Mesothelial cell of epicardium (in vitro differentiated cells): ENCODE measurements around the gene NRF1. TPM values are rescaled to one million over a fixed set of nuclear protein-coding genes. Genes with fewer than 3 reads are reported as not detected.

ENCODE experiments used
- DNase-seq, 2 experiments: peaks; one replicate each; pipeline ENCODE4 v3.0.0; 2021; ENCODE audit warnings: low spot score in 2 of 2; ENCODE audit not compliant: unreplicated experiment in 2 of 2
- H3K27ac Mint-ChIP-seq: 2 replicates; pipeline ENCODE4 v1.8.0; 2021; ENCODE audit warnings: mixed read lengths
- H3K27me3 Mint-ChIP-seq: 2 replicates; pipeline ENCODE4 v1.8.0; 2021; ENCODE audit warnings: low read depth, mixed read lengths
- H3K36me3 Mint-ChIP-seq: 2 replicates; pipeline ENCODE4 v1.8.0; 2021; ENCODE audit warnings: mixed read lengths
- H3K4me1 Mint-ChIP-seq: 2 replicates; pipeline ENCODE4 v1.8.0; 2021; ENCODE audit warnings: mixed read lengths
- H3K4me3 Mint-ChIP-seq: 2 replicates; pipeline ENCODE4 v1.8.0; 2021; ENCODE audit warnings: mild to moderate bottlenecking, moderate library complexity, mixed read lengths
- H3K9me3 Mint-ChIP-seq: 2 replicates; pipeline ENCODE4 v1.8.0; 2021; ENCODE audit warnings: mixed read lengths
- total RNA-seq: library from RNA; stranded (reverse); gene quantifications from 3 replicates; pipeline ENCODE4 v1.2.1, GENCODE V29; 2021
- TF ChIP-seq, protein P1 (sequence below): fragments of 200-600 bp; sonication (generic); IDR thresholded peaks from one replicate; pipeline ENCODE4 v1.5.0; 2021; ENCODE audit warnings: antibody characterized with exemption; ENCODE audit not compliant: unreplicated experiment

The NRF1 gene
- total RNA-seq, 1 donor from 2014 or later, result 26.3 TPM

DNA sequence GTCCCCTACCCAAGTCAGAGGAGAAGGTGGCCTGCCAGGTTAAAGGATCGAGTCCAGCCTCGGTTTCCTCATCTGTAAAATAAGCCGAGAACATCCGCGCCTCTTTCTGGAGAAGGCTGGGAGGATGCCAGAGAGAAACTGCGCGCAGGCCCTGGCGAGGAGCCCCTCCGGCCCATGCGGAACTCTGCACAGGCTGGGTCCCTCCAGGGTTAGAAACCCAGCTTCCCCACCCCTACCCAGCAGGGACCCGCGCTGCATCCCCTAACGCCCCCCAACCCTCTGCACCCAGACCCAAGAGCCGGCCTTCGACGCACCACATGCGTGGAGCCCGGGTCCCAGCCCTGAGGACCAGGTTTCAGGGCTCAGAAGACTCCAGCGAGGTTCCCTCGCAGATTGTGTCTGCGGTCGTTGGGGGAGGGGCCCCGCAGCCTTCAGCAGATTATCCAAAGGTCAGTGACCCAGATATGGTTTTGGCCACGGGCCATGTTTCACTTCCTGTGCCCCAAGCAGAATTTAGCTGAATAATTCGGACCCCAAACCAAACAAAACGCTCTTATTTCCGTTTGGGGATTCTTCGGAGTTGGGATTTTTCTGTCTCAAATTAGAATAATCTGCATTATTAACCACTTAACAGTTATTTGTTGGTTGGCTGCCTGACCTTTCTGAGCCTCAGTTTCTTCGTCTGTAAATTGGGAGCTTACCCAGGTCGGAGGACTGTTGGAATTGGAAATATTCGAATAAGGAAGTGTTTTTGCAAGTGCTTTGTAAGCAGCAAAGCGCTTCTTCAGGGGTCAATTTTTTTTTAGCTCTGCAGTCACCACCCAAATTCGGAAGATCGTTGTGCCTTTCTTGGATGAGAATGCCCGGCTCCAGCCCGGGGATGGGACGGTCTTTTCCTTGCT, 173.5 kb downstream of the NRF1 start:
- Mint-ChIP-seq H3K4me1 (peaks cover 32% of the 10 kb centered on the region), H3K9me3 (no peaks in the 10 kb centered on the region), H3K27ac (no peak overlapping the region), H3K27me3 (peaks cover 93% of the 10 kb centered on the region), H3K36me3 (no peaks in the 10 kb centered on the region), H3K4me3 (peak overlapping the region; percentile 43)
- DNase-seq, result no peak
- TF ChIP-seq, protein P1, sequence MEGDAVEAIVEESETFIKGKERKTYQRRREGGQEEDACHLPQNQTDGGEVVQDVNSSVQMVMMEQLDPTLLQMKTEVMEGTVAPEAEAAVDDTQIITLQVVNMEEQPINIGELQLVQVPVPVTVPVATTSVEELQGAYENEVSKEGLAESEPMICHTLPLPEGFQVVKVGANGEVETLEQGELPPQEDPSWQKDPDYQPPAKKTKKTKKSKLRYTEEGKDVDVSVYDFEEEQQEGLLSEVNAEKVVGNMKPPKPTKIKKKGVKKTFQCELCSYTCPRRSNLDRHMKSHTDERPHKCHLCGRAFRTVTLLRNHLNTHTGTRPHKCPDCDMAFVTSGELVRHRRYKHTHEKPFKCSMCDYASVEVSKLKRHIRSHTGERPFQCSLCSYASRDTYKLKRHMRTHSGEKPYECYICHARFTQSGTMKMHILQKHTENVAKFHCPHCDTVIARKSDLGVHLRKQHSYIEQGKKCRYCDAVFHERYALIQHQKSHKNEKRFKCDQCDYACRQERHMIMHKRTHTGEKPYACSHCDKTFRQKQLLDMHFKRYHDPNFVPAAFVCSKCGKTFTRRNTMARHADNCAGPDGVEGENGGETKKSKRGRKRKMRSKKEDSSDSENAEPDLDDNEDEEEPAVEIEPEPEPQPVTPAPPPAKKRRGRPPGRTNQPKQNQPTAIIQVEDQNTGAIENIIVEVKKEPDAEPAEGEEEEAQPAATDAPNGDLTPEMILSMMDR, result no peak

- H3K9me3 Mint-ChIP-seq, result no peaks in the 10 kb centered on the region
- no peaks in the 10 kb centered on the region for H3K36me3 Mint-ChIP-seq
- H3K4me3 Mint-ChIP-seq, result peak overlapping the region; percentile 43
- peaks cover 91% of the 10 kb centered on the region for H3K27me3 Mint-ChIP-seq
- H3K4me1 Mint-ChIP-seq, result peaks cover 32% of the 10 kb centered on the region
- TF ChIP-seq, protein P1, result no peak
- no peak overlapping the region for H3K27ac Mint-ChIP-seq
- DNase-seq, result no peak
Observed at GRCh38 chr7:129785685-129786514, 174.4 kb downstream of the NRF1 start.

DNA sequence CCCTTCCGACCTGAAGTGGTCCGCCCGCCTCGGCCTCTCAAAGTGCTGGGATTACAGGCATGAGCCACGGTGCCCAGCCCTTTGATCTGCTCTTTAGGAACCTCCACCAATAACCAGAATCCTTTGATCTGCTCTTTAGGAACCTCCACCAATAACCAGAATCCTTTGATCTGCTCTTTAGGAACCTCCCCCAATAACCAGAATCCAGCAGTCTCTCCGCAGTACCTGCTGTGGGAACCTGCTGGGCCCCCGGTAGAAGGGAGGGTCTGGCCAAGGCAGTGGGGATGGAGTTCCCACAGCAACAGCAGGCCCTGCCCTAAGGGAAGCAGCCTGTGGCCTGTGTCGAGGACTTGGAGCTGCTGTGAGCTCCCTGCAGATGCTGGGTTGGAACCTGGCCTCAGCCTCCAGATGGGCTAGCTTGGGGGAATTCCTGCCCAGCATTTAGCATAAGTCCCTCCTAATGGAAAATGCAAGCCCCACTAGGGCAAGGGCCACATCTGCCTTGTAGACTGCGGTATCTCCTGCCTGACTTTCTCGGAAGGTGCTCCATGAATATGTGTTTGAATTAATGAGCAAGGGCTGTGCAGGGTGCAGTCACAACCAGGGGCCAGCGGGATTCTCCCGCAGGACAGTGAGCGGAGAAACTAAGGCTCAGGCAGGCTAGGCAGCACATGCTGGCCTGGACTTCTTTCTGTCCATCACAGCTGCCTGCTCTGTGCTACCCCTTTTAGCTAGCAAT, 175.5 kb downstream of the NRF1 start:
- DNase-seq, result no peak
- Mint-ChIP-seq H3K27me3 (peaks cover 84% of the 10 kb centered on the region), H3K36me3 (no peaks in the 10 kb centered on the region), H3K9me3 (no peaks in the 10 kb centered on the region), H3K4me1 (peaks cover 25% of the 10 kb centered on the region), H3K4me3 (no peak overlapping the region), H3K27ac (no peak overlapping the region)
- TF ChIP-seq, protein P1, result no peak

DNA sequence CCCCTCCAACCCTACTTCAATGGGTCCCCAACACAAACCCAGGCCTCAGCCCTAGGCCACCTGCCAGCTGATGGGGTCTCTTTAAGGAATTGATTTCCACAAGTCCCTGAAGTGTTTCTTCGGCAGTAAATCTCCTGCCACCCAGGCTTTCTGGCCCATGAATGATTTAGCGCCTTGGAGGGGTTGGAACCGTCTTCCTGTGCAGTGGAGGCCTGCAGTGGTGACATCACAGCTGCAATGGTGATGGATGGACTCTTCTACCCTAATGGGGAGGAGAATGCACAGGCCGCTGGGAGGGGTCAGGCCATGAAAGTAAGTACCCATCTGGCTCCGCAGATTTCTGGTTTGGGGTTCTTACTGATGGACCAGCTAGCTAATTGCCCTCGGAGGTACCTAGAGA, 177.5 kb downstream of the NRF1 start:
- Mint-ChIP-seq H3K4me3 (no peak overlapping the region), H3K36me3 (no peaks in the 10 kb centered on the region), H3K9me3 (no peaks in the 10 kb centered on the region), H3K27ac (no peak overlapping the region), H3K27me3 (peaks cover 64% of the 10 kb centered on the region), H3K4me1 (peaks cover 11% of the 10 kb centered on the region)
- TF ChIP-seq, protein P1, result no peak
- no peak for DNase-seq

- no peak for DNase-seq
- H3K27ac Mint-ChIP-seq, result no peak overlapping the region
- no peaks in the 10 kb centered on the region for H3K36me3 Mint-ChIP-seq
- TF ChIP-seq, protein P1, result no peak
- H3K4me1 Mint-ChIP-seq, result peaks cover 11% of the 10 kb centered on the region
- no peaks in the 10 kb centered on the region for H3K9me3 Mint-ChIP-seq
- no peak overlapping the region for H3K4me3 Mint-ChIP-seq
- peaks cover 58% of the 10 kb centered on the region for H3K27me3 Mint-ChIP-seq
Observed at GRCh38 chr7:129789652-129790051, 178.1 kb downstream of the NRF1 start.
